H1 (cell line): ENCODE results near the gene FOXRED1. TPM values are rescaled to one million over a fixed set of nuclear protein-coding genes. Genes with fewer than 3 reads are reported as not detected.

Experiments used
- CBX5 ChIP-seq: fragments of 300-800, 300-1000 bp; sonication (generic); IDR thresholded peaks from 2 replicates; pipeline ENCODE4 v1.7.1; 2016; ENCODE audit warnings: antibody characterized with exemption, low read length, low read depth
- CHD1 ChIP-seq: IDR thresholded peaks from 2 replicates; pipeline ENCODE4 v1.6.1; 2012; ENCODE audit warnings: low read depth, low read length, improper control_type of control experiment
- CHD2 ChIP-seq: IDR thresholded peaks from 2 replicates; pipeline ENCODE4 v1.6.1; 2012; ENCODE audit warnings: low read length, improper control_type of control experiment
- CTBP2 ChIP-seq: IDR thresholded peaks from 2 replicates; pipeline ENCODE4 v1.7.0; 2011; ENCODE audit warnings: borderline replicate concordance, mild to moderate bottlenecking, moderate library complexity, mixed read lengths, low read length; ENCODE audit not compliant: insufficient read depth, insufficient read length
- EGR1 ChIP-seq: IDR thresholded peaks from 2 replicates; pipeline ENCODE4 v1.6.1; 2011; ENCODE audit warnings: low read depth, low read length, borderline replicate concordance
- FOSL1 ChIP-seq: IDR thresholded peaks from 2 replicates; pipeline ENCODE4 v1.6.1; 2011; ENCODE audit warnings: mild to moderate bottlenecking, low read depth, low read length, moderate library complexity; ENCODE audit not compliant: insufficient read depth
- GABPA ChIP-seq: IDR thresholded peaks from 2 replicates; pipeline ENCODE4 v1.6.1; 2011; ENCODE audit warnings: mild to moderate bottlenecking, low read length, moderate library complexity, borderline replicate concordance; ENCODE audit not compliant: insufficient read depth
- JUND ChIP-seq: IDR thresholded peaks from 2 replicates; pipeline ENCODE4 v1.6.1; 2011; ENCODE audit warnings: mild to moderate bottlenecking, improper control_type of control experiment, low read length
- KDM1A ChIP-seq: fragments of 200-600, 300-600 bp; sonication (generic); IDR thresholded peaks from 2 replicates; pipeline ENCODE4 v1.7.1; 2016; ENCODE audit warnings: mild to moderate bottlenecking, low read length, borderline replicate concordance
- PHF8 ChIP-seq: fragments of 200-600 bp; sonication (generic); conservative IDR thresholded peaks from 2 replicates; pipeline ENCODE4 v1.7.1; 2012; ENCODE audit warnings: low read depth, mild to moderate bottlenecking, inconsistent platforms, low read length, moderate library complexity
- POU5F1 ChIP-seq: IDR thresholded peaks from 2 replicates; pipeline ENCODE4 v1.6.1; 2011; ENCODE audit warnings: low read depth, mild to moderate bottlenecking, low read length, moderate library complexity
- RNF2 ChIP-seq: fragments of 200-900, 300-1000 bp; sonication (generic); IDR thresholded peaks from 2 replicates; pipeline ENCODE4 v1.7.1; 2016; ENCODE audit warnings: borderline replicate concordance, low read depth, mild to moderate bottlenecking, antibody characterized with exemption, low read length; ENCODE audit not compliant: poor library complexity, severe bottlenecking; ENCODE audit errors: missing control alignments
- RXRA ChIP-seq: IDR thresholded peaks from 2 replicates; pipeline ENCODE4 v1.6.1; 2011; ENCODE audit warnings: low read depth, mild to moderate bottlenecking, low read length, moderate library complexity; ENCODE audit not compliant: insufficient read depth
- SAP30 ChIP-seq: fragments of 300-600 bp; sonication (generic); IDR thresholded peaks from 2 replicates; pipeline ENCODE4 v1.7.1; 2012; ENCODE audit warnings: low read length, moderate library complexity, mild to moderate bottlenecking, inconsistent platforms; ENCODE audit not compliant: insufficient read depth, insufficient replicate concordance
- SIN3A ChIP-seq, 2 experiments: IDR thresholded peaks in 1 of 2; conservative IDR thresholded peaks in 1 of 2; 2 replicates each; pipeline ENCODE4 v1.6.1; 2011 to 2012; ENCODE audit warnings: low read length in 2 of 2, improper control_type of control experiment in 1 of 2, low read depth in 1 of 2, mild to moderate bottlenecking in 1 of 2
- SIRT6 ChIP-seq: IDR thresholded peaks from one replicate; pipeline ENCODE4 v1.7.1; 2012; ENCODE audit warnings: low read length, inconsistent platforms
- SP2 ChIP-seq: IDR thresholded peaks from 2 replicates; pipeline ENCODE4 v1.6.1; 2012; ENCODE audit warnings: mild to moderate bottlenecking, low read length, inconsistent platforms
- SRF ChIP-seq: IDR thresholded peaks from 2 replicates; pipeline ENCODE4 v1.6.1; 2011; ENCODE audit warnings: mild to moderate bottlenecking, low read depth, low read length, moderate library complexity
- SUZ12 ChIP-seq: fragments of 200-600 bp; sonication (generic); IDR thresholded peaks from 2 replicates; pipeline ENCODE4 v1.6.1; 2012; ENCODE audit warnings: mild to moderate bottlenecking, inconsistent platforms, low read length, moderate library complexity, mixed read lengths
- TAF7 ChIP-seq: optimal IDR thresholded peaks from 2 replicates; pipeline ENCODE3; 2011; ENCODE audit warnings: low read depth, mild to moderate bottlenecking, inconsistent platforms, low read length, moderate library complexity, borderline replicate concordance
- TCF12 ChIP-seq: IDR thresholded peaks from 2 replicates; pipeline ENCODE4 v1.6.1; 2011; ENCODE audit warnings: low read depth, mild to moderate bottlenecking, low read length
- YY1 ChIP-seq: IDR thresholded peaks from 2 replicates; pipeline ENCODE4 v1.6.1; 2011; ENCODE audit warnings: low read depth, mild to moderate bottlenecking, low read length
- ZNF274 ChIP-seq: IDR thresholded peaks from 2 replicates; pipeline ENCODE4 v1.7.0; 2012; ENCODE audit warnings: low read length, borderline replicate concordance; ENCODE audit errors: extremely low read depth
- polyA plus RNA-seq, 7 experiments: library from polyadenylated mRNA; depleted of rRNA in 3 of 7; stranded (reverse) in 5 of 7; unstranded in 2 of 7; fragments of >200 nt in 5 of 7; fragments of 200-250 nt in 2 of 7; gene quantifications; 1 replicate in 5 of 7; 2 replicates in 1 of 7; 4 replicates in 1 of 7; pipeline versions ENCODE4 v1.2.1 to v1.2.3, GENCODE V29; 2011 to 2013; ENCODE audit warnings: missing spikeins in 2 of 7, mixed read lengths in 2 of 7
- total RNA-seq: library from RNA; stranded (reverse); fragmentation: NEBNext Ultra II Directional; extraction: Animal tissue kit (Norgen Biotek cat#: 25700); gene quantifications from 2 replicates; pipeline ENCODE4 v1.2.1, GENCODE V29; 2021

Gene FOXRED1
- total and polyA plus RNA-seq, 2 of the 8 experiments (the other 6 are each of a cell fraction or from before 2014, with no cell fraction given): 48.8 to 99.4 TPM

DNA sequence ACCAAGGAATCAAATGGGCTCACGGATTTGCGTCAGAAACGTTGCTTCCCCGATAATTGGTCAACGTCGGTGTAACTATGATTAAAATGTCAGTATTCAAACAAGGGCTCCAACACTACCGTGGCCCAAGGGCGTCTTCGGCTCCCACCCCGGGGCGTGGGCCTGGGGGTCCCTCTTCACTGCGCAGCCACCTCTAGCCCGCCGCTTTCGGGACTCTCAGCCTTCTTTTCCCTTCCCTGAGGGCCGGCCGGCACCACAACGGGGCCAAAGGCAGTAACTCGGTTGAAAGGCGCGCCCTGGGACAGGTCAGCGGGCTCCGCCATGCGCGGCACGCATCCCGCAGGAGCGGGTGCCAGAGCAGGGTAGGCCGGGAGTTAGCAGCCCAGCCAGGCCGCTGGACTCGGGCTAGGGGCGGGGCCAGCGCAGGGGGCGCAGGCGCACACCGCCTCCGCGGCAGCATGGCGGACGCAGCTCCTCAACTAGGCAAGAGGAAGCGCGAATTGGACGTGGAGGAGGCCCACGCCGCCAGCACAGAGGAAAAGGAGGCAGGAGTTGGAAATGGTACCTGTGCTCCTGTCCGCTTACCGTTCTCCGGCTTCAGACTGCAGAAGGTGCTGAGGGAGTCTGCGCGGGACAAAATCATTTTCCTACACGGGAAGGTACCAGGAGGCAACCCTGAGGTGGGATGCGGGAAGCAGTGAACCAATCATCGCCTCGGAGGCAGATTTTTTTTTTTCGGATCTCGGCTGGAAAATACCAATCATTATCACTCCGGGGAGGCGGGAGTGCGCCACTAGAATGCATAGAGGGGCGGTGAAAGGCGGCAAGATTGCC is 34.9 kb downstream of the FOXRED1 start, which contains the start of gene DCPS (continued):
- TF ChIP-seq TCF12: no peak
- TF ChIP-seq SAP30: no peak
- peak; percentile 75 for TF ChIP-seq CTBP2
- no peak for TF ChIP-seq SUZ12
- 0 out of 2 replicates have a peak, but pooled peaks have one; percentile 5 for TF ChIP-seq KDM1A
- TF ChIP-seq EGR1: no peak
- no peak for TF ChIP-seq CHD2
- TF ChIP-seq TAF7: peak; percentile 79
- TF ChIP-seq SIN3A (conservative IDR thresholded peaks at IDR 0.05 in 1 of 2, IDR thresholded peaks at IDR 0.05 in 1 of 2; ENCODE audit: low read depth in 1 of 2, low read length in 2 of 2): peak in 1 of 2 experiments; percentile 82; a peak in 2 of 4 replicates
- TF ChIP-seq GABPA: no peak
- no peak for TF ChIP-seq RNF2
- TF ChIP-seq CBX5: no peak
- TF ChIP-seq SP2: no peak
- no peak for TF ChIP-seq ZNF274
- no peak for TF ChIP-seq CHD1
- TF ChIP-seq POU5F1: no peak
- TF ChIP-seq JUND: peak; percentile 74
- peak; percentile 98 for TF ChIP-seq PHF8
- no peak for TF ChIP-seq SRF
- no peak for TF ChIP-seq RXRA
- no peak for TF ChIP-seq FOSL1
- TF ChIP-seq SIRT6: no peak
- TF ChIP-seq YY1: peak; percentile 94
